WTC11 (cell line): Measurements from ENCODE around the gene ARHGEF9.

Source experiments
- IRF2 ChIP-seq: sonication (generic); formaldehyde crosslinking; IDR thresholded peaks from 2 replicates; pipeline ENCODE4 v1.8.0; 2022; ENCODE audit warnings: low read depth, missing genetic modification reagents, borderline replicate concordance
- OVOL2 ChIP-seq: fragments of 250-450 bp; sonication (Bioruptor Pico); IDR thresholded peaks from 2 replicates; pipeline ENCODE4 v1.9.0; 2021; ENCODE audit warnings: mild to moderate bottlenecking, borderline replicate concordance
- SMAD4 ChIP-seq: sonication (generic); formaldehyde crosslinking; IDR thresholded peaks from 2 replicates; pipeline ENCODE4 v1.8.0; 2022; ENCODE audit warnings: mild to moderate bottlenecking, missing genetic modification reagents
- TCF7 ChIP-seq: sonication (generic); formaldehyde crosslinking; IDR thresholded peaks from 2 replicates; pipeline ENCODE4 v1.8.0; 2022; ENCODE audit warnings: mild to moderate bottlenecking, low read depth, missing genetic modification reagents, moderate library complexity
- ZNF263 ChIP-seq: sonication (generic); formaldehyde crosslinking; IDR thresholded peaks from 2 replicates; pipeline ENCODE4 v1.8.1; 2022; ENCODE audit warnings: low read depth, mild to moderate bottlenecking, moderate library complexity, missing genetic modification reagents
- TF ChIP-seq, protein P1 (sequence below): sonication (generic); formaldehyde crosslinking; IDR thresholded peaks from 2 replicates; pipeline ENCODE4 v1.8.0; 2023; ENCODE audit warnings: missing genetic modification reagents, mild to moderate bottlenecking, borderline replicate concordance
- TF ChIP-seq, protein P2 (sequence below): fragments of 250-450 bp; sonication (Bioruptor Pico); IDR thresholded peaks from 2 replicates; pipeline ENCODE4 v2.1.2; 2022; ENCODE audit warnings: mild to moderate bottlenecking, moderate library complexity
- TF ChIP-seq, protein P3 (sequence below): fragments of 200-600 bp; IDR thresholded peaks from 2 replicates; pipeline ENCODE4 v1.8.0; 2022; ENCODE audit warnings: antibody characterized with exemption
- TF ChIP-seq, protein P4 (sequence below): sonication (generic); formaldehyde crosslinking; IDR thresholded peaks from 2 replicates; pipeline ENCODE4 v1.8.0; 2022; ENCODE audit warnings: mild to moderate bottlenecking, missing genetic modification reagents
- TF ChIP-seq, protein P5 (sequence below): sonication (generic); formaldehyde crosslinking; IDR thresholded peaks from 2 replicates; pipeline ENCODE4 v1.8.1; 2023; ENCODE audit warnings: mild to moderate bottlenecking, missing genetic modification reagents, moderate library complexity
- TF ChIP-seq, protein P6 (sequence below): sonication (generic); formaldehyde crosslinking; IDR thresholded peaks from 2 replicates; pipeline ENCODE4 v1.8.1; 2023; ENCODE audit warnings: mild to moderate bottlenecking, missing genetic modification reagents, moderate library complexity

DNA sequence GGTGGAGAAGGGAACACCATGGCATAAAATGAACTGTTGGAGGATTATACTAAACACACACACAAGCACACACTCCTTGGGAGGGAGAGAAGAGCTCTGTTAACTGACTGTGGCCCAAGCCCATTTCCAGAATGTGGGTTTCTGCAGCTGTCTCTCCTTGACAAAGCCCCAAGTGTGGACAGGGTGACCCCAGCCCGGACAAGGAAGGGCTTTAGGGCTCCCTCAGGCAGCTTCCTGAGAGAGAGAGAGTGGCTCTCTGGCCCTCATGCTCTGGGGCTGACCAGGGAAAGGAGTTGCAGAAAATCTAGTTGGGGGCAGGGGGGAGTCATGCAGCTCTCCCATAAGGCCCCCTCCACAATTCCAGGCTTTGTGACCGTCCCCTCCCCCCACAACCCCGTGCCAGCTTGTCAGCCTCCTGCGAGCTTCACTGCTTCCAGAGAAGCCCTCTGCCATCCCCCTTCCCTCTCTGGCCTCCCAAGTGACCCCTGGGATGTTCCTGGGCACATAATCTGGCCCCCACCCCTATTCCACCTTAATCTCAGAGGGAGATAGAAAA lies 590 bp downstream of the ARHGEF9 start:
- no peak for TF ChIP-seq IRF2
- no peak for TF ChIP-seq SMAD4 (CRISPR knock-in tag)
- TF ChIP-seq, protein P1, sequence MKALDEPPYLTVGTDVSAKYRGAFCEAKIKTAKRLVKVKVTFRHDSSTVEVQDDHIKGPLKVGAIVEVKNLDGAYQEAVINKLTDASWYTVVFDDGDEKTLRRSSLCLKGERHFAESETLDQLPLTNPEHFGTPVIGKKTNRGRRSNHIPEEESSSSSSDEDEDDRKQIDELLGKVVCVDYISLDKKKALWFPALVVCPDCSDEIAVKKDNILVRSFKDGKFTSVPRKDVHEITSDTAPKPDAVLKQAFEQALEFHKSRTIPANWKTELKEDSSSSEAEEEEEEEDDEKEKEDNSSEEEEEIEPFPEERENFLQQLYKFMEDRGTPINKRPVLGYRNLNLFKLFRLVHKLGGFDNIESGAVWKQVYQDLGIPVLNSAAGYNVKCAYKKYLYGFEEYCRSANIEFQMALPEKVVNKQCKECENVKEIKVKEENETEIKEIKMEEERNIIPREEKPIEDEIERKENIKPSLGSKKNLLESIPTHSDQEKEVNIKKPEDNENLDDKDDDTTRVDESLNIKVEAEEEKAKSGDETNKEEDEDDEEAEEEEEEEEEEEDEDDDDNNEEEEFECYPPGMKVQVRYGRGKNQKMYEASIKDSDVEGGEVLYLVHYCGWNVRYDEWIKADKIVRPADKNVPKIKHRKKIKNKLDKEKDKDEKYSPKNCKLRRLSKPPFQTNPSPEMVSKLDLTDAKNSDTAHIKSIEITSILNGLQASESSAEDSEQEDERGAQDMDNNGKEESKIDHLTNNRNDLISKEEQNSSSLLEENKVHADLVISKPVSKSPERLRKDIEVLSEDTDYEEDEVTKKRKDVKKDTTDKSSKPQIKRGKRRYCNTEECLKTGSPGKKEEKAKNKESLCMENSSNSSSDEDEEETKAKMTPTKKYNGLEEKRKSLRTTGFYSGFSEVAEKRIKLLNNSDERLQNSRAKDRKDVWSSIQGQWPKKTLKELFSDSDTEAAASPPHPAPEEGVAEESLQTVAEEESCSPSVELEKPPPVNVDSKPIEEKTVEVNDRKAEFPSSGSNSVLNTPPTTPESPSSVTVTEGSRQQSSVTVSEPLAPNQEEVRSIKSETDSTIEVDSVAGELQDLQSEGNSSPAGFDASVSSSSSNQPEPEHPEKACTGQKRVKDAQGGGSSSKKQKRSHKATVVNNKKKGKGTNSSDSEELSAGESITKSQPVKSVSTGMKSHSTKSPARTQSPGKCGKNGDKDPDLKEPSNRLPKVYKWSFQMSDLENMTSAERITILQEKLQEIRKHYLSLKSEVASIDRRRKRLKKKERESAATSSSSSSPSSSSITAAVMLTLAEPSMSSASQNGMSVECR: no peak
- TF ChIP-seq, protein P2, sequence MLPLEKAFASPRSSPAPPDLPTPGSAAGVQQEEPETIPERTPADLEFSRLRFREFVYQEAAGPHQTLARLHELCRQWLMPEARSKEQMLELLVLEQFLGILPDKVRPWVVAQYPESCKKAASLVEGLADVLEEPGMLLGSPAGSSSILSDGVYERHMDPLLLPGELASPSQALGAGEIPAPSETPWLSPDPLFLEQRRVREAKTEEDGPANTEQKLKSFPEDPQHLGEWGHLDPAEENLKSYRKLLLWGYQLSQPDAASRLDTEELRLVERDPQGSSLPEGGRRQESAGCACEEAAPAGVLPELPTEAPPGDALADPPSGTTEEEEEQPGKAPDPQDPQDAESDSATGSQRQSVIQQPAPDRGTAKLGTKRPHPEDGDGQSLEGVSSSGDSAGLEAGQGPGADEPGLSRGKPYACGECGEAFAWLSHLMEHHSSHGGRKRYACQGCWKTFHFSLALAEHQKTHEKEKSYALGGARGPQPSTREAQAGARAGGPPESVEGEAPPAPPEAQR (CRISPR knock-in tag): no peak
- TF ChIP-seq, protein P3, sequence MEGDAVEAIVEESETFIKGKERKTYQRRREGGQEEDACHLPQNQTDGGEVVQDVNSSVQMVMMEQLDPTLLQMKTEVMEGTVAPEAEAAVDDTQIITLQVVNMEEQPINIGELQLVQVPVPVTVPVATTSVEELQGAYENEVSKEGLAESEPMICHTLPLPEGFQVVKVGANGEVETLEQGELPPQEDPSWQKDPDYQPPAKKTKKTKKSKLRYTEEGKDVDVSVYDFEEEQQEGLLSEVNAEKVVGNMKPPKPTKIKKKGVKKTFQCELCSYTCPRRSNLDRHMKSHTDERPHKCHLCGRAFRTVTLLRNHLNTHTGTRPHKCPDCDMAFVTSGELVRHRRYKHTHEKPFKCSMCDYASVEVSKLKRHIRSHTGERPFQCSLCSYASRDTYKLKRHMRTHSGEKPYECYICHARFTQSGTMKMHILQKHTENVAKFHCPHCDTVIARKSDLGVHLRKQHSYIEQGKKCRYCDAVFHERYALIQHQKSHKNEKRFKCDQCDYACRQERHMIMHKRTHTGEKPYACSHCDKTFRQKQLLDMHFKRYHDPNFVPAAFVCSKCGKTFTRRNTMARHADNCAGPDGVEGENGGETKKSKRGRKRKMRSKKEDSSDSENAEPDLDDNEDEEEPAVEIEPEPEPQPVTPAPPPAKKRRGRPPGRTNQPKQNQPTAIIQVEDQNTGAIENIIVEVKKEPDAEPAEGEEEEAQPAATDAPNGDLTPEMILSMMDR: no peak
- TF ChIP-seq, protein P4, sequence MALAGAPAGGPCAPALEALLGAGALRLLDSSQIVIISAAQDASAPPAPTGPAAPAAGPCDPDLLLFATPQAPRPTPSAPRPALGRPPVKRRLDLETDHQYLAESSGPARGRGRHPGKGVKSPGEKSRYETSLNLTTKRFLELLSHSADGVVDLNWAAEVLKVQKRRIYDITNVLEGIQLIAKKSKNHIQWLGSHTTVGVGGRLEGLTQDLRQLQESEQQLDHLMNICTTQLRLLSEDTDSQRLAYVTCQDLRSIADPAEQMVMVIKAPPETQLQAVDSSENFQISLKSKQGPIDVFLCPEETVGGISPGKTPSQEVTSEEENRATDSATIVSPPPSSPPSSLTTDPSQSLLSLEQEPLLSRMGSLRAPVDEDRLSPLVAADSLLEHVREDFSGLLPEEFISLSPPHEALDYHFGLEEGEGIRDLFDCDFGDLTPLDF (CRISPR knock-in tag): no peak
- no peak for TF ChIP-seq OVOL2 (CRISPR knock-in tag)
- no peak for TF ChIP-seq TCF7 (CRISPR knock-in tag)
- TF ChIP-seq ZNF263 (CRISPR knock-in tag): no peak
- TF ChIP-seq, protein P5, sequence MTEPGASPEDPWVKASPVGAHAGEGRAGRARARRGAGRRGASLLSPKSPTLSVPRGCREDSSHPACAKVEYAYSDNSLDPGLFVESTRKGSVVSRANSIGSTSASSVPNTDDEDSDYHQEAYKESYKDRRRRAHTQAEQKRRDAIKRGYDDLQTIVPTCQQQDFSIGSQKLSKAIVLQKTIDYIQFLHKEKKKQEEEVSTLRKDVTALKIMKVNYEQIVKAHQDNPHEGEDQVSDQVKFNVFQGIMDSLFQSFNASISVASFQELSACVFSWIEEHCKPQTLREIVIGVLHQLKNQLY: no peak
- TF ChIP-seq, protein P6, sequence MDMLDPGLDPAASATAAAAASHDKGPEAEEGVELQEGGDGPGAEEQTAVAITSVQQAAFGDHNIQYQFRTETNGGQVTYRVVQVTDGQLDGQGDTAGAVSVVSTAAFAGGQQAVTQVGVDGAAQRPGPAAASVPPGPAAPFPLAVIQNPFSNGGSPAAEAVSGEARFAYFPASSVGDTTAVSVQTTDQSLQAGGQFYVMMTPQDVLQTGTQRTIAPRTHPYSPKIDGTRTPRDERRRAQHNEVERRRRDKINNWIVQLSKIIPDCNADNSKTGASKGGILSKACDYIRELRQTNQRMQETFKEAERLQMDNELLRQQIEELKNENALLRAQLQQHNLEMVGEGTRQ: no peak
